A549 treated with RU486 at 1 μM for 4 hours (cell line): Measurements from ENCODE around the gene OR7C2. TPM values are rescaled to one million over a fixed set of nuclear protein-coding genes. Genes with fewer than 3 reads are reported as not detected.

Source experiments
- total RNA-seq: library from RNA; stranded (reverse); fragments of 200-300 nt; extraction: Qiagen RNA extraction; gene quantifications from 5 replicates; pipeline ENCODE4 v1.2.3, GENCODE V29; 2022; ENCODE audit warnings: low read depth

The OR7C2 gene
- total RNA-seq: not detected in 5 replicates

DNA sequence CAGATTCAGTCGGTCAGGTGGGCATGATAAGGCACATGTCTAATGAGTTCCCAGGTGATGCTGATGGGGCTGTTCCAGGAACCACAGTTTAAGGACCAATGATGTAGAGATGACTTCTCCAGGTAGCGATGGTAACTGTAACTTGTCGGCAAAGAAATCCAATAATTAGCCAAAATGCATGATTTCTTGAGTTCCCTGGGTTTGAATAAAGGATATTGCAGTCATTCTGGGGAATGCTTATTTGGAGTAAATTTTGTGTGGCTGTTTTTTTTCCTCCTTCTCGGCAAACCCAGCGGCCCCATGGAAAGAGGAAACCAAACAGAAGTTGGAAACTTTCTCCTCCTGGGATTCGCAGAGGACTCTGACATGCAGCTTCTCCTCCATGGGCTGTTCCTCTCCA is at the start of gene OR7C2:
Gene OR7C2, plus strand, starts transcription at position 301 of the 400 bp plus-strand sequence. Its CDS starts 0 bp downstream, at position 301.

DNA sequence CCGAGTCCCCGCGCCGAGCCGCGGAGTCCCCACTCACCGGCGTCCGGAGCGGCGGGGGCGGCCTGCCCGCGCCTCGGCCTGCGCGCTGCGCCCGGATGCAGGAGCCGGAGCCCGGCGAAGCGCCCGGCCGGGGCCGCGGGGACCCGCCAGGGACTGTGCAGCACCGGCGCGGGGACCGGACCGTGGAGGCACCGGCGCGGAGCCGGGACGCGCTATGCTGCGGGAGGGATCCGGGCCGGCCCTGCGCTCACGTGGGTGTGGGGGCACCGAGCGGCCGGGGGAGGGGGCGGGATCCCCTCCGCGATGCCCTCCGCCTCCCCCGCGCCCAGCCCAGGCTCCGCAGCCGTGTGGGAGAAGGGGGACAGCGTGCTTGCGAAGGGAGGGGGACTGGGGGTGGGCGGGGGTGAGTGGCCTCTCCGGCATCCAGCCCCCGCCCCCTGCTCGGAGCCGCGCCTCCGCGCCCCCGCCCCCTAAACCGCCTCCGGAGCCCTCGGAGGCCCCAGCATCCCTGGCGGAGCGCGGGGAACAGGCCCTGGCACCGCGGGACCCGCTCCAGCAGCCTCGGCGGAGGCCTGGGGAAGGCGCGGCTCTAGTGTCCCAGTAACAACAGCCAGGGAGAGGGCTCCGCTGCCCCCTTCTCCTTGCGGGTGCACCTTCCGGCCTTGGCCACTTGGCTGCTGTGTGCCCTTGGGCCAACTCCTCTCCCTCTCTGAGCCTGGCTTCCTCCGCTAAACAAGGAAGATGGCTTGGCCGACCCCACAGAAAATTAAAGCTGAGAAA is 38.4 kb downstream of the OR7C2 start, which contains the start of gene SLC1A6:
Gene SLC1A6, minus strand, starts transcription at position 389 of the 780 bp plus-strand sequence. CDS start 6,954 bp downstream, outside the sequence.

Other genes starting within 250 kb of the OR7C2 start
- 0.39 to 1.0 TPM (median 0.65 TPM) in 5 replicates for gene ADGRE2, start 162.9 kb upstream of the OR7C2 start, total RNA-seq
- not detected in 5 replicates for gene OR7A5, start 106.3 kb upstream of the OR7C2 start, total RNA-seq
- not detected in 5 replicates for gene OR7C1, start 106.3 kb upstream of the OR7C2 start, total RNA-seq
- gene OR7A10, start 92.6 kb upstream of the OR7C2 start, total RNA-seq: not detected in 5 replicates
- gene OR7A17, start 55.4 kb upstream of the OR7C2 start, total RNA-seq: not detected in 5 replicates
- gene SLC1A6, start 38.4 kb downstream of the OR7C2 start, total RNA-seq: not detected in 5 replicates
- not detected in 5 replicates for gene CASP14, start 108.0 kb downstream of the OR7C2 start, total RNA-seq
- not detected in 5 replicates for gene OR1I1, start 140.7 kb downstream of the OR7C2 start, total RNA-seq
- 11.5 to 18.5 TPM (median 14.0 TPM) in 5 replicates for gene SYDE1, start 165.9 kb downstream of the OR7C2 start, total RNA-seq